Memory B cell (primary cell): Measurements from ENCODE around the gene SOX1.

Experiments
- ATAC-seq: fragments of 150-1000 bp; cut with Tn5 transposase; 2 replicates; pipeline ENCODE4 v1.10.0; 2021; ENCODE audit warnings: low read depth, mild to moderate bottlenecking, moderate library complexity
- DNase-seq, 2 donors: peaks; one replicate each; pipeline ENCODE4 v3.0.0; 2022; ENCODE audit warnings: low spot score in 2 of 2
- H3K27ac Mint-ChIP-seq: one replicate; pipeline ENCODE4 v1.8.0; 2022; ENCODE audit warnings: mild to moderate bottlenecking, moderate library complexity, mixed read lengths
- H3K27me3 Mint-ChIP-seq: one replicate; pipeline ENCODE4 v1.8.0; 2022; ENCODE audit warnings: mixed read lengths
- H3K36me3 Mint-ChIP-seq: one replicate; pipeline ENCODE4 v1.8.0; 2022; ENCODE audit warnings: mild to moderate bottlenecking, mixed read lengths
- H3K4me1 Mint-ChIP-seq: one replicate; pipeline ENCODE4 v1.8.0; 2022; ENCODE audit warnings: mixed read lengths
- H3K4me3 Mint-ChIP-seq: one replicate; pipeline ENCODE4 v1.8.0; 2022; ENCODE audit warnings: mild to moderate bottlenecking, moderate library complexity, mixed read lengths
- H3K9me3 Mint-ChIP-seq: one replicate; pipeline ENCODE4 v1.8.0; 2022; ENCODE audit warnings: mixed read lengths

The SOX1 gene

DNA sequence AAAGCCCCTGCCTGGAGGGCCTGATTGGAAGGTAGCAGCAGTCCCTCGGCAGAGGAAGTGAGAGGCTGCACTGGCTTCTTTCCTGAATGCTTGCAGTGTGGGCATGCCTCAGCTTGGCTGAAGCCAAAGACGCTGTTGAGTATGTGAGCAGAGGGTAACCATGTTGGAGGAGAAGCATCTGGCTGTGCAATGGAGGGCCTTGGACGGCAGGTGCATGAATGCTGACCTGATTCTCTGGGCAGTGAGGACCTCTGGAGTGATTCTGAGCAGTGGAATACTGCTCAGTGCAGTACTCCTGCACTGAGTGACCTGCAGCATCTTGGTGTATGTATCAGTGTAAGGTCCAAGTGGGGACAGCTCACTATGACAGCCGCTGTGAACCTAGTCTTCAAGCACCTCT is 46.9 kb downstream of the SOX1 start:
- no peaks in the 10 kb centered on the region for H3K4me1 Mint-ChIP-seq
- ATAC-seq (no peak), DNase-seq (no peak)
- H3K27me3 Mint-ChIP-seq: no peaks in the 10 kb centered on the region
- no peak overlapping the region for H3K4me3 Mint-ChIP-seq
- no peaks in the 10 kb centered on the region for H3K36me3 Mint-ChIP-seq
- H3K9me3 Mint-ChIP-seq: no peaks in the 10 kb centered on the region
- no peak overlapping the region for H3K27ac Mint-ChIP-seq

DNA sequence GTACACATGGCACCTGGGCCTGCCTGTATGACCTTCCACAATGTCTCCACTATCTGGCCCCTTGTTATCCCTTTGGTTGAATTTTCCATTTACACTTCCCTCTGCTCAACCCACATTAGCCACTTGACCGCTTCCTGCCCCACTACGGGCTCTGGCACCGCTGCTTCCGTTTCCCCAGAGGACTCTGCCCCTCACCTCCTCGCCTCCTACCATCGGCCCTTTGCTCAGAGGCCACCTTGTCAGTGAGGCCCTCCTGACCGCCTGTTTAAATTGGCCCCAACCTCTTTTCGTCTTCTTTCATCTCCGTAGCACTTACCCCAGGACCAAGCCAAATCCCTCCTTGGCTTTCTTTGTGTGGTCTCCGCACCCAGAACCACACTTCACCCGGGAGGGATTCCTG is 47.4 kb downstream of the SOX1 start:
- DNase-seq (no peak), ATAC-seq (no peak)
- H3K4me3 Mint-ChIP-seq: no peak overlapping the region
- no peaks in the 10 kb centered on the region for H3K27me3 Mint-ChIP-seq
- H3K4me1 Mint-ChIP-seq: no peaks in the 10 kb centered on the region
- no peak overlapping the region for H3K27ac Mint-ChIP-seq
- no peaks in the 10 kb centered on the region for H3K9me3 Mint-ChIP-seq
- H3K36me3 Mint-ChIP-seq: no peaks in the 10 kb centered on the region

DNA sequence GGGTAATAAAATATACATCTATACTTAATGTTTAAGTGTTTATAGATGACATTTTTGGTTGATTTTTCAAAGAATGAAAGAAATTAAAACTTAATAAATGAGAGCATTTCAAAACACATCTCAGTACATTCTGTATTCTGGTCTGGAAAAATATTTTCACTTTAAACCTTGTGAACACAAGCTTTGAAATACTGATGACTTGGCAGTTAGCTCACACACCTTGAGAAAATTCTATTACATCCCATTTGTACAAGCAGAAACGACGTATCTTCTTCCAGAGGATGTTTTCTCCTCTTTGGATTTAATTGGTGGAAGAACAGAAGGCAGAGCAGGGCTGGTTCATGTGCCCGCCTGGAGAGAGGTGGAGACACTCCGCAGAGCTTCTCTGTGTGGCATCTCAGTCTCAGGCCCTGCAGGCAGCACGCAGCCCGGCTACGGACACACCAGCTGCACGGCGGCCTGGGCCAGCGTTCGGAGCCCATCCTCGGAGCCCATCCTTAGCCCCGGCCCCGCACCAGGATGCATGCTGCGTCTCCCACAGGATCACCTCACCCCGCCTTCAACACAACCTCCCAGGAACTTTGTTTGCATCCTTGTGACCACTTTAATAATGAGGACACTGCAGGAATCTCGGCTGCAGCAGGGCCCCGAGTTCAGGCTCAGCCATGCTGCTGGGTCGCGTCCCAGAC is 48.6 kb downstream of the SOX1 start:
- no peak for ATAC-seq
- Mint-ChIP-seq H3K27me3 (no peaks in the 10 kb centered on the region), H3K36me3 (no peaks in the 10 kb centered on the region), H3K4me3 (no peak overlapping the region), H3K9me3 (no peaks in the 10 kb centered on the region), H3K27ac (no peak overlapping the region), H3K4me1 (no peaks in the 10 kb centered on the region)
- DNase-seq: no peak

DNA sequence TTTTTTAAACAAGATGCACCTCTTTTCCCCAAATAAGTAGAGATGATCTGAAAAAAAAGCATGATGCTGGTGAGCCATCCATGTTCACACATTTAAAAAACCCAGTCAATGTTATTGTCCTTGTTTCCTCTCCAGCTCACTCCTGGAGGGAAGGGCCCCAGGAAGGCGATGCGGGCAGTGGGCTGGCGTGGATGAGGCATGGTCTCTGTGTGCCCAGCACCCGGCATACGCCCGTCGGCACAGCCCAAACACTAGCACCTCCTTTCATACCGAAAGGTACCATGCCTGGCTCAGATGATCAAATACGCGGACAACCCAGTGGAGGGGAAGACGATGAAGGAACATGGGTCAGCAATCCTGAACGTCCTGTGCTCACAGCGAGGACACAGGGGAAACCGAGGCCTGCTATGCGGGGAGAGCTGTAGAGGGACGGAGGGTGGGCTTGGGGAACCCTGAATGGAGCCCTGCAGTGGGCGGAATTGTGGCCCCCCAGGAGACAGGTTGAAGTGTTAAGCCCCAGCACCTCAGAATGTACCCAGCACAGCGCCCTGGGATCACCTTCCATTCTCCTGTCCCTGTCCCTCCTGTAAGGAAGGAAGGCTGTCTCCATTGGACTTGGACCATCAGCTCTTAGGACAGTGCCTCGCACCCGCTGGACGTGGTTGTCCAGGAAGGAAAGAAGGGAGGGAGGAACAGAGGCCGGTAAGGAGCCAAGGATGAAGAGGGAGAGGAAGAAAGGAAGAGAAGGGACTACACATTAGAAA is 49.4 kb downstream of the SOX1 start:
- DNase-seq (no peak), ATAC-seq (no peak)
- Mint-ChIP-seq H3K4me1 (no peaks in the 10 kb centered on the region), H3K36me3 (no peaks in the 10 kb centered on the region), H3K27me3 (no peaks in the 10 kb centered on the region), H3K9me3 (no peaks in the 10 kb centered on the region), H3K27ac (no peak overlapping the region), H3K4me3 (no peak overlapping the region)

DNA sequence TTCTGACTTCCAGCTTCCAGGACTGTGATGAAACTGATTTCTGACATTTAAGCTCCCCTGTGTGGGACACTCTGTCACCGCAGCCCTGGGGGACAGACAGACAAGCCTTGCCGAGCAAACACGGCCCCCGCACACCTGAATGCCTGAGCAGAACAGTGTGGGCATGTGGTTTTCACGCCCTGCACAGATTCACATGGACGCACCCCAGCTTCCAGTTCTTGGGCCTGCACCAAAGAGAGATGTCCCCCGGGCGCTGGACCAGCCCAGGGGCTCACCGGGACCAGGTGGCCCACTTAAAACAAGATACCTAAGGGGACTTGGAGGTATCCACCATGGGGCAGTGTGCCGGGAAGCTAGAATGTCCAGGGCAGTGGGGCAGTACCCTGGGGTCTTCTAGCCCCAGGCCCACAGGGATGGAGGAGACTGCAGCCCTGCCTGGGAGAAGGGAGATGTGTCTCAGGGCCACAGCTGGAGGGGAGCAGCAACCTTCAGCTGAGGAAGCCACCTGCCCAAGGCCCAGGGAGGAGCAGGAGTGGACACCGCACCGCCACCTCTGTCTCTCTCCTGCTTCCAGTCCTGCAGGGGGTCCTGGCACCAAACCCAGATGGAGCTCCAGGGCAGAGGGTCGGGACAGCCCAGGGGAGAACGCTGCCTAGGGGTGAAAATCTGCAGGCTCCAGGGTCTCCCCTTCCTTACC is 50.5 kb downstream of the SOX1 start:
- no peak for ATAC-seq
- Mint-ChIP-seq H3K27me3 (no peaks in the 10 kb centered on the region), H3K4me1 (no peaks in the 10 kb centered on the region), H3K27ac (no peak overlapping the region), H3K9me3 (no peaks in the 10 kb centered on the region), H3K36me3 (no peaks in the 10 kb centered on the region), H3K4me3 (no peak overlapping the region)
- DNase-seq: no peak

DNA sequence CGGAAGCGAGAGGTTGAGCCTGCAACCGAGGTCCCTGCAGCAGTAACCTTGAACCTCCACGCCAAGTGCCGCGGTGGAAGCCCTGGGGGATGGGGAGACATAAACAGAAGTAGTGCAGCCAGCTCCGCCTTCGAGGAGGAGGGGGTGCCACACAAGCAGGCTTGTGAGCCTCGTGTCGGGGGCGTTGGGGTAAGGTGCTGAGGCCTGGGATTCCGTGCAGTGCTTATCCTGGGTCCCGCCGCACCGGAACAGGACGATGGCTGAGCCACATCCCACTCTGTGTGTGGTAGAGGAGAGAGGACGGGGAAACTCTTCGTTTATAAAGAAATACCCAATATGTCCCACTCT is 51.0 kb downstream of the SOX1 start:
- H3K27me3 Mint-ChIP-seq: no peaks in the 10 kb centered on the region
- no peak for DNase-seq
- H3K27ac Mint-ChIP-seq: no peak overlapping the region
- peaks cover under 1% of the 10 kb centered on the region for H3K9me3 Mint-ChIP-seq
- no peaks in the 10 kb centered on the region for H3K36me3 Mint-ChIP-seq
- no peak overlapping the region for H3K4me3 Mint-ChIP-seq
- no peak for ATAC-seq
- no peaks in the 10 kb centered on the region for H3K4me1 Mint-ChIP-seq

DNA sequence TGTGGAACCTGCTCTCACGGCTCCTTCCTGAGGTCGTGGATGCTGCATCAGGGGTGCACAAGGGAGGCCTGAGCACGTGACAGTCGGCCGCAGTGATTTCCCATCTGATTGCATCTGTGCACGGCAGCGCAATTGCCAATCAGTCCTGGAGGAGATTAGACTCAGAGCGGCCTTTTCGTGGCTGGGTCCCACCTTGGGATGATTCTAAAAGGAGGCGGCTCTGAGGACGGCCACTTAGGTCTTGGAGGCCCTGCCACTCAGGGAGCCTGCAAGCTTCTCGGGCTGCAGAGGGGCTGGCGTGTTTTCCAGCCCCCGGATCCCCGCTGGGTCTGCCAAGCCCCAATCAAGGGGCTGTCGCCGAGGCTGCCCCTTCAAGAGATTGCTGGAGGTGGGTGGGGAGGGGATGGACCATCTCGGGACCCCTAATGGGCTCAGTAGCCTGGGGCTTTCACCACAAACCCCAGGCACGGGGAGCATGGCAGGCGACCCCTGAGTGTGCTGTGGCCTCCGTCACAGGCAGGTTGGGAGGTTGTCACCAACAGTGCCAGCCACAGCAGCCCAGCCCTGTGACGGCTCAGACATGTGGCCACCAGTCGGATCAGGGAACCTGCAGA is 51.6 kb downstream of the SOX1 start:
- no peaks in the 10 kb centered on the region for H3K36me3 Mint-ChIP-seq
- peaks cover 2% of the 10 kb centered on the region for H3K9me3 Mint-ChIP-seq
- no peak overlapping the region for H3K4me3 Mint-ChIP-seq
- no peak for ATAC-seq
- no peak for DNase-seq
- H3K27me3 Mint-ChIP-seq: no peaks in the 10 kb centered on the region
- no peak overlapping the region for H3K27ac Mint-ChIP-seq
- no peaks in the 10 kb centered on the region for H3K4me1 Mint-ChIP-seq

DNA sequence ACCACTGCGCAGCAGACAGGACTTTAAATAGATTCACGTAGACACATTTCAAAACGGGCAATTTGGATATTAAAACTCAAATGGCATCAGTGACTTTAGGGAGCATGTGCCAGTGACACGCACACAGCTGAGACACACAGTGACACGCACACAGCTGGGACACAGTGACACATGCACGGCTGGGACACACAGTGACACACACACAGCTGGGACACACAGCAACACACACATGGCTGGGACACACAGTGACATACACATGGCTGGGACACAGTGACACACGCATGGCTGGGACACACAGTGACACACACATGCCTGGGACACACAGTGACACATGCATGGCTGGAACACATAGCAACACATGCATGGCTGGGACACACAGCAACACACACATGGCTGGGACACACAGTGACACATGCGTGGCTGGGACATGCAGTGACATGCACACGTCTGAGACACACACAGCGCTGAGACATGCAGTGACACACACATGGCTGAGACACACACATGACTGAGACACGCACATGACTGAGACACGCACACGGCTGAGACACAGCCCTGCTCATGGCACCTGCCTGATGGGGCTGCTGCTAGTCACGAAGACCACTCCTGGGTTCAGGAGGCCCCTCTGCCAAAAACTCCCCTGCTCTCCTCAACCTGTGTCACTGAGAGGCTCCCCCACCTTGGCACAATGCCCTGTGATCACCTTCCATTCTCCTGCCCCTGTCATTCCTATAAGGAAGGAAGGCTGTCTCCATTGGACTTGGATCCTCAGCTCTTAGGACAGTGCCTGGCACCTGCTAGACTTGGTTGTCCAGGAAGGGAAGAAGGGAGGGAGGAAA is 52.5 kb downstream of the SOX1 start:
- H3K9me3 Mint-ChIP-seq: peaks cover 2% of the 10 kb centered on the region
- ATAC-seq (no peak), DNase-seq (no peak)
- no peak overlapping the region for H3K4me3 Mint-ChIP-seq
- no peak overlapping the region for H3K27ac Mint-ChIP-seq
- H3K27me3 Mint-ChIP-seq: no peaks in the 10 kb centered on the region
- H3K4me1 Mint-ChIP-seq: no peaks in the 10 kb centered on the region
- no peaks in the 10 kb centered on the region for H3K36me3 Mint-ChIP-seq

DNA sequence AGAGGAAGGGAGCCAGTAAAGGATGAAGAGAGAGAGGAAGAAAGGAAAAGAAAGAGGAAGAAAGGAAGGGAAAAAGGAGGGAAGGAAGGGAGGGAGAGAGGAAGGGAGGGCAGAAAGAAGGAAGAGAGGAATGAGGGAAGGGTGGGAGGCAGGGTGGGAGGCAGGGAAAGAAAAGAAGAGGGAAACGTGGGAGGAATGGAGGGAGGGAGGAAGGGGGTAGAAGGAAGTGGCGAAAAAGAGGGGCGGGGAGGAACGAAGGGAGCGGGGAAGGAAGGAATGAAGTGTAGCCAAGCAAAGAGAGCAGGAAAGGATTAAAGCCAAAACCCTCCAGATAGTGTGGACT is 53.1 kb downstream of the SOX1 start:
- no peaks in the 10 kb centered on the region for H3K27me3 Mint-ChIP-seq
- H3K4me3 Mint-ChIP-seq: no peak overlapping the region
- no peak overlapping the region for H3K27ac Mint-ChIP-seq
- no peaks in the 10 kb centered on the region for H3K36me3 Mint-ChIP-seq
- ATAC-seq: no peak
- H3K4me1 Mint-ChIP-seq: no peaks in the 10 kb centered on the region
- H3K9me3 Mint-ChIP-seq: peaks cover 2% of the 10 kb centered on the region
- DNase-seq: no peak
